Measurements from ENCODE around the gene LMBRD2. TPM values are rescaled to one million over a fixed set of nuclear protein-coding genes. Genes with fewer than 3 reads are reported as not detected.
"Not testable (repeated sequence)": the region's sequence is repeated elsewhere in the genome, so short reads cannot be mapped to it uniquely, and the experiment has no call there.

LMBRD2 gene
- total RNA-seq (2014; rRNA removed; shearing (Covaris generic)), result 2.8 and 14.2 TPM in 2 replicates

GRCh38 chr5:36151434-36152323 is at the start of gene LMBRD2, which contains the start of gene SKP2:
Gene LMBRD2 (minus strand): TSS chr5:36151887. CDS start chr5:36143349, 8,538 bp downstream.
Gene SKP2 (plus strand): TSS chr5:36152111. CDS start chr5:36152263, 152 bp downstream.
- in situ Hi-C loops (cut with HindIII; ENCODE audit: low sequenced_read_pairs), result no loop called here
- DNase-seq (ENCODE audit: low spot score), result peak; percentile 99

GRCh38 chr5:36200513-36200912 is 48.8 kb upstream of the LMBRD2 start:
- DNase-seq (ENCODE audit: low spot score), result no peak
- in situ Hi-C loops (cut with HindIII; ENCODE audit: low sequenced_read_pairs), result no loop called here

- DNase-seq (ENCODE audit: low spot score), result no peak
- in situ Hi-C loops (cut with HindIII; ENCODE audit: low sequenced_read_pairs), result no loop called here
Measured at GRCh38 chr5:36199620-36200019, 47.9 kb upstream of the LMBRD2 start.

DNA sequence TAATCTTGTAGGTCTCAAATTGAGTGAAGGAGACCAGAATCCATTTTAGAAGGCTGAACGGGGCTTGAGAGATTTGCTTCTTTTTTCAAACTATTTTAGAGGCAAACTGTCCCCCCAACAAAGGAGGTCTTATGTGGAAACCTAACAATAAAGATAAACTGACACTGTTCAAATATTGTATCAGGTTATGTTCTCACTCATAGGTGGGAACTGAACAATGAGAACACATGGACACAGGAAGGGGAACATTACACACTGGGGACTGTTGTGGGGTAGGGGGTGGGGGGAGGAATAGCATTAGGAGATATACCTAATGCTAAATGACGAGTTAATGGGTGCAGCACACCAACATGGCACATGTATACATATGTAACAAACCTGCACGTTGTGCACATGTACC is 47.1 kb upstream of the LMBRD2 start:
- in situ Hi-C loops (cut with HindIII; ENCODE audit: low sequenced_read_pairs); DNase-seq (ENCODE audit: low spot score): not testable (repeated sequence)

DNA sequence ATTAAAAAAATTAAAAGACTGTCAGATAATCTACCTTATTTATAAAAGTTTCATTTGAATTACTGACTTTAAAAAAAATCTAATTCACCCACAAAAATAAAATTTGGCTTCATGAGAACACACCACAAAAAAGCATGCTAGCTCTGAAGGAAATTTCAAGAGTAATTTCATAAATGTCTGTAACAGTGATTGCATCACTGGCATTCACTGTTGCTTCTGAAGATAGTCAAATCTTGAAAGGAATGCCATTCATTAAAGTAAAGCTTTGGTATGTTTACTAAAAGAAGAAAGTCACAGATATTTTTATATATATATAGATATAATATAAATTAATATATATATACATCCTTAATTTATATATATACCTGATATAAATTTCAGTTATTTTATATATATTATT is 46.6 kb upstream of the LMBRD2 start:
- in situ Hi-C loops (cut with HindIII; ENCODE audit: low sequenced_read_pairs), result no loop called here
- no peak for DNase-seq (ENCODE audit: low spot score)

DNA sequence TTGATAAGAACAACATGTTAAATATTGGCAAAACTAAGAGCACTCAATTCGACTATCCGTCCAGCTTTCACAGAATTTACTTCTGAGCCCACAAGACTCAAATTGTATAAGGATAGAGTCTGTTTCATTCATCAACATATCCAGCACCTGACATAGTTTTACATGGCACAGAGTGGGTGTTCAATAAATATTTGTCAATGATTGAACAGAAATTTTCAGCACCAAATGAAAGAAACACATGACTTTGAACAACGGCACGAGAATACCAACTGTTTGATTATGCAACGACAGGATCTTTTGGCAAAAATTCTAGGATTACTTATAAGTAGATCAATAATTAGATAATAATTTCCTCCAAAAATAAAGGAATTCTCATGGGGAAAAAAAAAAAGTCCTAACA is 42.1 kb upstream of the LMBRD2 start:
- in situ Hi-C loops (cut with HindIII; ENCODE audit: low sequenced_read_pairs), result no loop called here
- no peak for DNase-seq (ENCODE audit: low spot score)

DNA sequence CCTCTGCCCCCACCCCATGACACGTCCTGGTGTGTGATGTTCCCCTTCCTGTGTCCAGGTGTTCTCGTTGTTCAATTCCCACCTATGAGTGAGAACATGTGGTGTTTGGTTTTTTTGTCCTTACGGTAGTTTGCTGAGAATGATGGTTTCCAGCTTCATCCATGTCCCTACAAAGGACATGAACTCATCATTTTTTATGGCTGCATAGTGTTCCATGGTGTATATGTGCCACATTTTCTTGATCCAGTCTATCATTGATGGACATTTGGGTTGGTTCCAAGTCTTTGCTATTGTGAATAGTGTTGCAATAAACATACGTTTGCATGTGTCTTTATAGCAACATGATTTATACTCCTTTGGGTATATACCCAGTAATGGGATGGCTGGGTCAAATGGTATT is 32.7 kb upstream of the LMBRD2 start:
- DNase-seq (ENCODE audit: low spot score); in situ Hi-C loops (cut with HindIII; ENCODE audit: low sequenced_read_pairs): not testable (repeated sequence)

DNA sequence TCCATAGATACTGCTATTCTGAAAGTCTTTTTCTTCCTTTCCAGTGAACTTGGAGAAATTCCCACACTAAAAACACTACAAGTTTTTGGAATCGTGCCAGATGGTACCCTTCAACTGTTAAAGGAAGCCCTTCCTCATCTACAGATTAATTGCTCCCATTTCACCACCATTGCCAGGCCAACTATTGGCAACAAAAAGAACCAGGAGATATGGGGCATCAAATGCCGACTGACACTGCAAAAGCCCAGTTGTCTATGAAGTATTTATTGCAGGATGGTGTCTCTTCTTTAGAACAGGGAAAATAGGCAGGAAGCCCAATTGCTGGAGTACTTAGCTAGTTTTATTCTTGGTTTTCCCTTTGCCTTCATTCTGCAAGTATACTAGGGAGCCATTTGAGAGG is 30.1 kb upstream of the LMBRD2 start:
- in situ Hi-C loops (cut with HindIII; ENCODE audit: low sequenced_read_pairs), result no loop called here
- no peak for DNase-seq (ENCODE audit: low spot score)

GRCh38 chr5:36180556-36181350 is 29.1 kb upstream of the LMBRD2 start:
- in situ Hi-C loops (cut with HindIII; ENCODE audit: low sequenced_read_pairs), result no loop called here
- DNase-seq (ENCODE audit: low spot score), result no peak

GRCh38 chr5:36179950-36180349 is 28.3 kb upstream of the LMBRD2 start:
- DNase-seq (ENCODE audit: low spot score), result no peak
- in situ Hi-C loops (cut with HindIII; ENCODE audit: low sequenced_read_pairs), result no loop called here

GRCh38 chr5:36178524-36178890 is 26.8 kb upstream of the LMBRD2 start:
- in situ Hi-C loops (cut with HindIII; ENCODE audit: low sequenced_read_pairs), result no loop called here
- no peak for DNase-seq (ENCODE audit: low spot score)

- peak; percentile 55 for DNase-seq (ENCODE audit: low spot score)
- in situ Hi-C loops (cut with HindIII; ENCODE audit: low sequenced_read_pairs), result no loop called here
Measured at GRCh38 chr5:36177715-36178523, 26.2 kb upstream of the LMBRD2 start.

DNA sequence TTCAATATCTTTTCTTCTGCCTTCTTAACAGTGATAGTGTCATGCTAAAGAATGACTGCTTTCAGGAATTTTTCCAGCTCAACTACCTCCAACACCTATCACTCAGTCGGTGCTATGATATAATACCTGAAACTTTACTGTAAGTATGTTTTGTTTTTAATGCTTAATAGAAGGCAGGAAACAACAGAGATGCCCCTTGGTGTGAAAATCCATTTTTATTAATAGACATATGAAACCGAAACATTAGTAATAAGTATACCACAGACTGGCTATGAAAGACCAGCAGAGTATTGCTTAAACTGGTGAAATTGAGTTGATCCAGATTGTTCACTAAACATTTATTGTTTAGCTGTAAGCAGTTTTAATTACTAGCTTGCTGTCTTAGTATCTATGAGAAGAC is 25.5 kb upstream of the LMBRD2 start:
- no peak for DNase-seq (ENCODE audit: low spot score)
- in situ Hi-C loops (cut with HindIII; ENCODE audit: low sequenced_read_pairs), result no loop called here

GRCh38 chr5:36175043-36175442 is 23.4 kb upstream of the LMBRD2 start:
- DNase-seq (ENCODE audit: low spot score), result no peak
- in situ Hi-C loops (cut with HindIII; ENCODE audit: low sequenced_read_pairs), result no loop called here

DNA sequence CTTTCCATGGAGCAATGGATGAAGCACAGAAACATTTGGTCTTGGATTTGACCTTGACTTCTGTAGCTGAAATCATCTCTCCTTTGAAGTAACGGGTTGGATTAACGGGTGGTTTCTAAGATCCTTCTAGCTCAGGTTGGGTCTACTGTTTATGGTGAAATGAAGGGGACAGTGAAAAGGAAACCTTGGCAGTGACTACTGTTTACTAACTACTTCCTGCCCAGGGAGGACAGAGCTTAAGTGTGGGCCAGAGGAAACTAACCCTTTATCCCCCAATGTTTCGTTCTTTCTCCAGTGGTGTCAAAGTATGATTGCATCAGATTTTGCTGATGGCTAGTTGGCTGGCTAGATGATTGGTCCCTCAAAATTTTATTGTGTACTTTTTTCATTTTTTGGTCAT is 22.4 kb upstream of the LMBRD2 start:
- DNase-seq (ENCODE audit: low spot score), result no peak
- in situ Hi-C loops (cut with HindIII; ENCODE audit: low sequenced_read_pairs), result no loop called here

GRCh38 chr5:36173426-36173825 is 21.7 kb upstream of the LMBRD2 start:
- no peak for DNase-seq (ENCODE audit: low spot score)
- in situ Hi-C loops (cut with HindIII; ENCODE audit: low sequenced_read_pairs), result no loop called here

DNA sequence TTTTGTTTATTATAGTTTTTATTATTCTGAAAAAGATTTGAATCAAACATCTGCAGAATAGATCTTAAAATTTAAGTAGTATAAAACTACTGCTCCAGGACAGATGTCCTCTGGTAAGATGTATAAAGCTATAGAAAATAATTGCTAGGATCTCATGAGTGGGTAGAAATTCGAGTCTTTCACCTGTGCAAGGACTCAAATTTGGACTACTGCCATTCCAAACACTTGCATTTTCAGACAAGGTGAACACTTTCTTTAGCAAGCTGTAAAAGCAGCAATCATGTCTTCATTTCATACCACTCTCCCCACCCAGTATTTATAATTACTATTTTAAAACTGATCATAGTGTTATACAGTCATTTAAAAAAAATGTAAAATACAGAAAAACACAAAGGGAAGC is 20.9 kb upstream of the LMBRD2 start:
- DNase-seq (ENCODE audit: low spot score), result no peak
- in situ Hi-C loops (cut with HindIII; ENCODE audit: low sequenced_read_pairs), result no loop called here

- DNase-seq (ENCODE audit: low spot score), result no peak
- in situ Hi-C loops (cut with HindIII; ENCODE audit: low sequenced_read_pairs), result no loop called here
Measured at GRCh38 chr5:36170832-36171424, 19.2 kb upstream of the LMBRD2 start.

DNA sequence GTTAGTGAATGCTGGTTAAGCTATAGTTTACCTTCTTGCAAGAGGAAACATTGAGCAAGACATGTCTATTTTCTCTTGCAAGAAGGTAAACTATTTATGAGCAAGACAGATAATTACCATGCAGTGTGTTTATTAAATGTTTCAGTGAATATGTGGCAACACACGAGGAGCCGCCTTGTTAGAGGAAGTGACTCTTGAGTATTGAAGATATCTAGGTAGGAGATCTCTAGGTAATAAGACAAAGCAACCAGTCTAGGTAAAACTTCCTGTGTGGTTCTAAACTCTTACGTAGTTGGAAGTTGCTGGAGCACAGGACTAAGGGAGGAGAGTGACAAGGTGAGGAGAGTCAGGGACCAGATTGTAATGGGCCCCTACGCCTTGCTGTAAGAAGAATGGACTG is 17.1 kb upstream of the LMBRD2 start:
- in situ Hi-C loops (cut with HindIII; ENCODE audit: low sequenced_read_pairs), result no loop called here
- no peak for DNase-seq (ENCODE audit: low spot score)

Measured in G401 (cell line).